Measurements from ENCODE around the gene CENPF. TPM values are rescaled to one million over a fixed set of nuclear protein-coding genes. Genes with fewer than 3 reads are reported as not detected.

CENPF gene
- total RNA-seq, 1 experiment from 2014 or later: 156 TPM

DNA sequence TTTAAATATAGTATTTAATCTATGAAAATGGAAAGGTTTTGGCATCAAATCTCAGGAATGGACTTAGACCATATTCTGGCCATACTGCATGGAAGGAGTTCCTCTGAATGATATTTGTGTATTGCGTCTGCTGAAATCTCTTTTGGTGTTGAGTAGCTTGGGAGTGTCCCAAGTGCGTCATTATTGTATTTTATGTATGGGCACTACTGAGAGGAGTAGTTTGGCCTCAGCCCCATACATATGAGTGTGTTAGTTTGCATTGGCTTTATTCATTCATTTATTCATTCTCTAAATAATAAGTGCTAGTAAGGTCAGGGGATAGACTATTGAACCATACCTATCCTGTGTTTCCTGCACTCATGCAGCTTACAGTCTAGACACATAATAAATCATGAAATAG is 46.6 kb downstream of the CENPF start:
- Histone ChIP-seq H3K4me1 (replicated peaks; ENCODE audit: insufficient read depth) (no peaks in the 10 kb centered on the region), H3K9me2 (ENCODE audit: insufficient read depth) (no peaks in the 10 kb centered on the region), H3K27me3 (ENCODE audit: insufficient read depth, low read depth) (no peaks in the 10 kb centered on the region), H3K79me2 (ENCODE audit: low read depth) (no peaks in the 10 kb centered on the region), H3F3A (ENCODE audit: insufficient read depth, low read depth) (no peaks in the 10 kb centered on the region), H3K4me3 (no peak overlapping the region), H3K36me3 (ENCODE audit: low read depth) (peaks cover 43% of the 10 kb centered on the region), H4K20me1 (ENCODE audit: insufficient read depth) (no peaks in the 10 kb centered on the region), H3K9me3 (ENCODE audit: insufficient read depth, low read depth) (no peaks in the 10 kb centered on the region), H2AFZ (no peak overlapping the region), H3K27ac (no peak overlapping the region), H3K4me2 (no peak overlapping the region)
- TF ChIP-seq, protein P1, sequence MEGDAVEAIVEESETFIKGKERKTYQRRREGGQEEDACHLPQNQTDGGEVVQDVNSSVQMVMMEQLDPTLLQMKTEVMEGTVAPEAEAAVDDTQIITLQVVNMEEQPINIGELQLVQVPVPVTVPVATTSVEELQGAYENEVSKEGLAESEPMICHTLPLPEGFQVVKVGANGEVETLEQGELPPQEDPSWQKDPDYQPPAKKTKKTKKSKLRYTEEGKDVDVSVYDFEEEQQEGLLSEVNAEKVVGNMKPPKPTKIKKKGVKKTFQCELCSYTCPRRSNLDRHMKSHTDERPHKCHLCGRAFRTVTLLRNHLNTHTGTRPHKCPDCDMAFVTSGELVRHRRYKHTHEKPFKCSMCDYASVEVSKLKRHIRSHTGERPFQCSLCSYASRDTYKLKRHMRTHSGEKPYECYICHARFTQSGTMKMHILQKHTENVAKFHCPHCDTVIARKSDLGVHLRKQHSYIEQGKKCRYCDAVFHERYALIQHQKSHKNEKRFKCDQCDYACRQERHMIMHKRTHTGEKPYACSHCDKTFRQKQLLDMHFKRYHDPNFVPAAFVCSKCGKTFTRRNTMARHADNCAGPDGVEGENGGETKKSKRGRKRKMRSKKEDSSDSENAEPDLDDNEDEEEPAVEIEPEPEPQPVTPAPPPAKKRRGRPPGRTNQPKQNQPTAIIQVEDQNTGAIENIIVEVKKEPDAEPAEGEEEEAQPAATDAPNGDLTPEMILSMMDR (conservative IDR thresholded peaks at IDR 0.05): no peak
- intact Hi-C loops (cut with micrococcal nuclease; ENCODE audit: unreplicated experiment): no loop called here
- CTCF ChIA-PET: no interaction called here
- POLR2A ChIA-PET (ENCODE audit: unreplicated experiment): no interaction called here
- DNase-seq: no peak
- no TSS peak for BruUV-seq (replicated peaks)

DNA sequence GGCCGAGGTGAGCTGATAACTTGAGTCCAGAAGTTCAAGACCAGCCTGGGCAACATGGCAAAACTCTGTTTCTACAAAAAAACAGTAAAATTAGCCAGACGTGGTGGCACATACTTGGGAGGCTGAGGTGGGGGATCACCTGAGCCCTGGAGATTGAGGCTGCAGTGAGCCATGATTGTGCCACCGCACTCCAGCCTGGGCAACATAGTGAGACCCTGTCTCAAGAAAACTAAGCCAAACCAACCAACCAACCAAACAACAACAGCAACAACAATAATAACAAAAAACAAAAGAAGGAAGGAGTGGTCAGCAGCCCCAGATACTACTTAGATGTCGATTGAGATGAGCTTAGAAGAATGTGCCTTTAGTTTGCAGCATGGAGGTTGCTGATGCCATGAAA is 47.7 kb downstream of the CENPF start:
- no peaks in the 10 kb centered on the region for H3K27me3 ChIP-seq (ENCODE audit: insufficient read depth, low read depth)
- no peak overlapping the region for H3K27ac ChIP-seq
- no peak overlapping the region for H3K4me3 ChIP-seq
- H3F3A ChIP-seq (ENCODE audit: insufficient read depth, low read depth): no peaks in the 10 kb centered on the region
- no peak for DNase-seq
- no peaks in the 10 kb centered on the region for H4K20me1 ChIP-seq (ENCODE audit: insufficient read depth)
- ChIA-PET POLR2A (ENCODE audit: unreplicated experiment) (no interaction called here), CTCF (interaction anchor here (1.0 kb wide), 1 partner anchor 975 kb away, joined by 3 read pairs; no protein-coding TSS in a partner anchor)
- H3K9me3 ChIP-seq (ENCODE audit: insufficient read depth, low read depth): no peaks in the 10 kb centered on the region
- intact Hi-C loops (cut with micrococcal nuclease; ENCODE audit: unreplicated experiment): no loop called here
- H3K36me3 ChIP-seq (ENCODE audit: low read depth): peaks cover 37% of the 10 kb centered on the region
- no peaks in the 10 kb centered on the region for H3K4me1 ChIP-seq (replicated peaks; ENCODE audit: insufficient read depth)
- H2AFZ ChIP-seq: no peak overlapping the region
- no TSS peak for BruUV-seq (replicated peaks)
- no peak for TF ChIP-seq EZH2 (IDR thresholded peaks at IDR 0.05; ENCODE audit: low read depth)
- TF ChIP-seq, protein P1 (conservative IDR thresholded peaks at IDR 0.05): no peak
- H3K9me2 ChIP-seq (ENCODE audit: insufficient read depth): no peaks in the 10 kb centered on the region
- no peaks in the 10 kb centered on the region for H3K79me2 ChIP-seq (ENCODE audit: low read depth)
- no peak overlapping the region for H3K4me2 ChIP-seq

DNA sequence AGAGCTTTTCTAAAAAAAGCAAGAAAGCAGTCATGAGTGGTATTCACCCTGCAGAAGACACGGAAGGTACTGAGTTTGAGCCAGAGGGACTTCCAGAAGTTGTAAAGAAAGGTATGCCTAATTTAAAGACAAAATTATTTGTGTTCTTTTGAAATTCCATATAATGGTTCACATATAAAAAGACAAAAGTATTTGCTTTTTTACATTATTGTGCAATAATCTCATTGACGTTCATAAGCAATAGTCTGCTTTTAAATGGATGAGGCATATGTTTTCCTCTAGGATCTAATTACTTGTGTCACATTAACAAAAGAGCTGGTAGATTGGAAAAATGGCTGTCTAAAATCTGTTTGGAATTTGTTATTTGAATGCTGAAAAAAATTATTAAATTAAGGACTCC is 54.3 kb downstream of the CENPF start:
- Histone ChIP-seq H3K27me3 (ENCODE audit: insufficient read depth, low read depth) (no peaks in the 10 kb centered on the region), H3K4me3 (no peak overlapping the region), H2AFZ (no peak overlapping the region), H3K9me3 (ENCODE audit: insufficient read depth, low read depth) (no peaks in the 10 kb centered on the region), H3K36me3 (ENCODE audit: low read depth) (peaks cover 74% of the 10 kb centered on the region), H4K20me1 (ENCODE audit: insufficient read depth) (no peaks in the 10 kb centered on the region), H3K27ac (no peak overlapping the region), H3K4me2 (no peak overlapping the region), H3K79me2 (ENCODE audit: low read depth) (no peaks in the 10 kb centered on the region), H3K9me2 (ENCODE audit: insufficient read depth) (no peaks in the 10 kb centered on the region), H3K4me1 (replicated peaks; ENCODE audit: insufficient read depth) (no peaks in the 10 kb centered on the region), H3F3A (ENCODE audit: insufficient read depth, low read depth) (no peaks in the 10 kb centered on the region)
- TF ChIP-seq EZH2 (IDR thresholded peaks at IDR 0.05; ENCODE audit: low read depth): no peak
- TF ChIP-seq, protein P1 (conservative IDR thresholded peaks at IDR 0.05): no peak
- no TSS peak for BruUV-seq (replicated peaks)
- no peak for DNase-seq
- ChIA-PET CTCF (no interaction called here), POLR2A (ENCODE audit: unreplicated experiment) (no interaction called here)
- intact Hi-C loops (cut with micrococcal nuclease; ENCODE audit: unreplicated experiment): no loop called here

All from PC-9 (cell line).